Activated B cell treated with CpG ODN at 0.5 μM for 24 hours (primary cell): ENCODE results near the gene UST. TPM values are rescaled to one million over a fixed set of nuclear protein-coding genes. Genes with fewer than 3 reads are reported as not detected.

ENCODE experiments used
- ATAC-seq: fragments of 200-7000 bp; cut with Tn5 transposase; one replicate; pipeline ENCODE4 v1.10.0; 2021; ENCODE audit warnings: low read depth, mild to moderate bottlenecking, moderate library complexity
- CTCF ChIA-PET: fragments of 350-600 bp; sonication (Branson Sonifier 250); formaldehyde crosslinking; loops from one replicate; lab custom pipeline; 2021; ENCODE audit warnings: antibody characterized with exemption; lab: Charles Lee
- POLR2A ChIA-PET: fragments of 350-600 bp; sonication (Branson Sonifier 250); formaldehyde crosslinking; loops from one replicate; lab custom pipeline; 2021; ENCODE audit warnings: antibody characterized with exemption; lab: Charles Lee
- DNase-seq: peaks from one replicate; pipeline ENCODE4 v3.0.0; 2022
- H3K27ac Mint-ChIP-seq: one replicate; pipeline ENCODE4 v1.8.0; 2020; ENCODE audit warnings: mixed read lengths
- H3K27me3 Mint-ChIP-seq: one replicate; pipeline ENCODE4 v1.8.0; 2021; ENCODE audit warnings: mixed read lengths
- H3K36me3 Mint-ChIP-seq: one replicate; pipeline ENCODE4 v1.8.0; 2021; ENCODE audit warnings: low read depth, mixed read lengths
- H3K4me1 Mint-ChIP-seq: one replicate; pipeline ENCODE4 v1.8.0; 2021; ENCODE audit warnings: mixed read lengths
- H3K4me3 Mint-ChIP-seq: one replicate; pipeline ENCODE4 v1.8.0; 2020; ENCODE audit warnings: mild to moderate bottlenecking, mixed read lengths
- H3K9me3 Mint-ChIP-seq: one replicate; pipeline ENCODE4 v1.8.0; 2020; ENCODE audit warnings: mixed read lengths
- CTCF ChIP-seq: fragments of 200-600 bp; IDR thresholded peaks from one replicate; pipeline ENCODE4 v1.8.0; 2022; ENCODE audit warnings: antibody characterized with exemption, mild to moderate bottlenecking
- intact Hi-C: fragments of 100-400 bp; cut with micrococcal nuclease; formaldehyde crosslinking; loops from one replicate; pipeline ENCODE4 v1.15.1; 2024
- total RNA-seq: library from RNA; stranded (reverse); gene quantifications from 2 replicates; pipeline ENCODE4 v1.2.3, GENCODE V29; 2022

Gene UST
- total RNA-seq, 1 donor from 2014 or later = 18.1 TPM

DNA sequence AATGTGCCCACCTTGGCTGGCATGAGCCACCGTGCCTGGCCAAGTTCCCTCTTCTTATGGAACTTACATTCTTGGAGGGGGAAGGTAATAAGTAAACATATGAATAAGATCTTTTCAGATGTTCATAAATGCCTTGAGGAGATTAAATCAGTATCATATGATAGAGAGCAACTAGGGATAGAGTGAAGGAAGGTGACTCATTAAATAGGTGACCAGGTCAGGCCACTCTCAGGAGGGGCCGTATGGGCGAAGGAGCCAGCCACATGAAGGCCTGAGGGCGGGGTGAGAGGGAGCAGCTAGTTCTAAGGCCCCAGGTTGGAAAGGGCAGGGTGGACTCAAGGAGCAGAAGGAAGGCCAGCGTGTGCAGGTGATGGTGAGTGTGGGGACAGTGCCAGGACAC is 91.1 kb downstream of the UST start:
- H3K9me3 Mint-ChIP-seq = no peaks in the 10 kb centered on the region
- intact Hi-C loops = no loop called here
- no peak for TF ChIP-seq CTCF
- ChIA-PET POLR2A (no interaction called here), CTCF (no interaction called here)
- DNase-seq = no peak
- no peak for ATAC-seq
- no peaks in the 10 kb centered on the region for H3K27me3 Mint-ChIP-seq
- peaks cover 42% of the 10 kb centered on the region for H3K4me1 Mint-ChIP-seq
- H3K27ac Mint-ChIP-seq = no peak overlapping the region
- no peaks in the 10 kb centered on the region for H3K36me3 Mint-ChIP-seq
- H3K4me3 Mint-ChIP-seq = no peak overlapping the region

- peaks cover 44% of the 10 kb centered on the region for H3K4me1 Mint-ChIP-seq
- H3K36me3 Mint-ChIP-seq = no peaks in the 10 kb centered on the region
- no peaks in the 10 kb centered on the region for H3K27me3 Mint-ChIP-seq
- DNase-seq (no peak), ATAC-seq (no peak)
- no peak overlapping the region for H3K27ac Mint-ChIP-seq
- intact Hi-C loops = no loop called here
- CTCF ChIA-PET = interaction anchor here (1.2 kb wide), 1 partner anchor 78 kb away, joined by 3 read pairs; no protein-coding TSS in a partner anchor
- TF ChIP-seq CTCF = no peak
- POLR2A ChIA-PET = interaction anchor here (0.9 kb wide), 1 partner anchor 17 kb away, joined by 3 read pairs; no protein-coding TSS in a partner anchor
- H3K4me3 Mint-ChIP-seq = no peak overlapping the region
- H3K9me3 Mint-ChIP-seq = no peaks in the 10 kb centered on the region
Observed at GRCh38 chr6:148839044-148839443, 92.2 kb downstream of the UST start.

DNA sequence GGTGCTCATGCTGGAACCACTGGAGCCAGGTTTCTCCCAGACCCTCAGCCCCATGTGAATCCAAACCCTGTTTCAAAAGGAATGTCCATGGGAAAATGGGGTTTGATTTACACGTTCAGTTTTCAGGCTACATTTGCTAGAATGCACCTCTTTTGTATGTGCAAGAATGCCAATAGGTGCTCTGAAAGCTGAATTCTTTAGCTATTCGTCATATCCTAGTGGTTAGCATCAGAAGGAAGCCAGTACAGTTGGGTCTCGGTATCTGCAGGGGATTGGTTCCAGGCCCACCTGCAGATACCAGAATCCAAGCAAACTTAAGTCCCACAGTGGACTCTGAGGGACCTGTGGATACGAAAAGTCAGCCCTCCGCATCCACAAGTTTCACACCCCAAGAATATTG is 93.4 kb downstream of the UST start:
- Mint-ChIP-seq H3K9me3 (no peaks in the 10 kb centered on the region), H3K27me3 (no peaks in the 10 kb centered on the region), H3K27ac (no peak overlapping the region), H3K36me3 (no peaks in the 10 kb centered on the region), H3K4me1 (peaks cover 42% of the 10 kb centered on the region), H3K4me3 (no peak overlapping the region)
- no peak for ATAC-seq
- intact Hi-C loops = no loop called here
- ChIA-PET CTCF (no interaction called here), POLR2A (no interaction called here)
- DNase-seq = no peak
- TF ChIP-seq CTCF = no peak

DNA sequence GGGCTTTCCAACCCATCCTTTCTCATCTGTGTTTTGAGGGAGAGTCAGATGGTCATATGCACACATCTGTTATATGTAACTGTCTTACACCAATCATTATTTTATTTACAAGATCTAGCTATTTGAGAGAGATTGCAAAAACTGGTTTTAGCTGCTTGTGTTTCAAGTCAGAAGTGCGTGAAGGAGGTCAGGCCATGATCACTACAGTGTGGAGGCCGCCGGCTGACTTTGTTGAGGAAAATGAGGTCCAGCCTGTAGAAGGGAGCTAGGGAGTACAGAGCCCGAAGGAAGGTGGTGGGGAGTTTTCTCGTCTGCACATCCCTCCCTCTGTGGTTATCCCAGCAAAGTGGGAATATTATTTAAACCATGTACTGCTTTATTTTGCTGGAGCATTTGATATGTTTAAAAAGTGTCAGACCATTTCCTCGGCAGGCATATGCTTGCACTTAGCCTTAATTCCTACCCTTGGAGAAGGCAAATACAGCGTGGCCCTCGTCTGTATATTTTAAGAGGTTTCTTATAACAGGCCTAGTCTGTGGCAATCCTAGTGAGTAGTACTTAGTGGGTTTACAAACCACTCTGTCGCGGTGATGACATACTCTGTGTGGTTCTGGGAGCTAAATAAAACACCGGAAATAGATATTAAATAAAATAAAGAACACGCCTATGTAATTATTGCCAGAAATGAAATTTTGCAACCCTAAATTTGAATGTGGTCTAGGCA is 95.6 kb downstream of the UST start:
- Mint-ChIP-seq H3K36me3 (peaks cover 2% of the 10 kb centered on the region), H3K9me3 (no peaks in the 10 kb centered on the region), H3K27me3 (no peaks in the 10 kb centered on the region), H3K4me3 (no peak overlapping the region), H3K27ac (no peak overlapping the region), H3K4me1 (peaks cover 32% of the 10 kb centered on the region)
- ATAC-seq (no peak), DNase-seq (no peak)
- ChIA-PET POLR2A (interaction anchor here (0.6 to 1.2 kb wide), 2 partner anchors 82 to 84 kb away, joined by 3 to 4 read pairs; no protein-coding TSS in a partner anchor), CTCF (no interaction called here)
- intact Hi-C loops = no loop called here
- no peak for TF ChIP-seq CTCF

- no peak for DNase-seq
- intact Hi-C loops = no loop called here
- CTCF ChIA-PET = no interaction called here
- H3K4me1 Mint-ChIP-seq = peaks cover 48% of the 10 kb centered on the region
- H3K27ac Mint-ChIP-seq = no peak overlapping the region
- H3K9me3 Mint-ChIP-seq = no peaks in the 10 kb centered on the region
- POLR2A ChIA-PET = no interaction called here
- no peak overlapping the region for H3K4me3 Mint-ChIP-seq
- TF ChIP-seq CTCF = no peak
- ATAC-seq = no peak
- peaks cover 2% of the 10 kb centered on the region for H3K36me3 Mint-ChIP-seq
- no peaks in the 10 kb centered on the region for H3K27me3 Mint-ChIP-seq
Observed at GRCh38 chr6:148845464-148845863, 98.6 kb downstream of the UST start.
